Panc1 (cell line): ENCODE data around the gene INF2.

Source experiments
- POLR2AphosphoS5 ChIP-seq: IDR thresholded peaks from 2 replicates; pipeline ENCODE4 v1.6.1; 2012; ENCODE audit warnings: mild to moderate bottlenecking, low read depth, low read length, moderate library complexity
- SIN3A ChIP-seq: IDR thresholded peaks from 2 replicates; pipeline ENCODE4 v1.6.1; 2012; ENCODE audit warnings: low read depth, mild to moderate bottlenecking, low read length, moderate library complexity, borderline replicate concordance; ENCODE audit not compliant: insufficient read depth
- TF ChIP-seq, protein P1 (sequence below): fragments of 450-650 bp; IDR thresholded peaks from 2 replicates; pipeline ENCODE4 v1.5.1; 2017; ENCODE audit warnings: mild to moderate bottlenecking

DNA sequence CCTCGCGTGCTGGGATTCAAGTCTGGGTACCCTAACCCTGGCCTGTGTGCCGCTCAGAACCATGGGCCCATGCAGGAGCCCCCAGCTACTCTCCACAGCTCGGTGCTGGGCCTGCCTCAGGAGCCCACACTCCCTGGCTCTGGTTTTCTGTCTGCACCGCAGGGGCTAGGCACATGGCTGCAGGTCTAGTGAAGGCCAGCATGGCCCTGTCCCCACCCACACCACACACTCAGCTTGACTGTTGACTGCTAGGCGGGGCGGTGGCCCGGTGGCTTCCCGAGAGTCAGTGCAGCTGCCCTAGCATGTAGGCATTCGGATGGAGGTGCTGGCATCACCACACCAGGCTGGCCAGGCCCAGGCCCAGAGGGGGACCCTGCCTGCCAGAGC lies 7.9 kb downstream of the INF2 start:
- TF ChIP-seq, protein P1, sequence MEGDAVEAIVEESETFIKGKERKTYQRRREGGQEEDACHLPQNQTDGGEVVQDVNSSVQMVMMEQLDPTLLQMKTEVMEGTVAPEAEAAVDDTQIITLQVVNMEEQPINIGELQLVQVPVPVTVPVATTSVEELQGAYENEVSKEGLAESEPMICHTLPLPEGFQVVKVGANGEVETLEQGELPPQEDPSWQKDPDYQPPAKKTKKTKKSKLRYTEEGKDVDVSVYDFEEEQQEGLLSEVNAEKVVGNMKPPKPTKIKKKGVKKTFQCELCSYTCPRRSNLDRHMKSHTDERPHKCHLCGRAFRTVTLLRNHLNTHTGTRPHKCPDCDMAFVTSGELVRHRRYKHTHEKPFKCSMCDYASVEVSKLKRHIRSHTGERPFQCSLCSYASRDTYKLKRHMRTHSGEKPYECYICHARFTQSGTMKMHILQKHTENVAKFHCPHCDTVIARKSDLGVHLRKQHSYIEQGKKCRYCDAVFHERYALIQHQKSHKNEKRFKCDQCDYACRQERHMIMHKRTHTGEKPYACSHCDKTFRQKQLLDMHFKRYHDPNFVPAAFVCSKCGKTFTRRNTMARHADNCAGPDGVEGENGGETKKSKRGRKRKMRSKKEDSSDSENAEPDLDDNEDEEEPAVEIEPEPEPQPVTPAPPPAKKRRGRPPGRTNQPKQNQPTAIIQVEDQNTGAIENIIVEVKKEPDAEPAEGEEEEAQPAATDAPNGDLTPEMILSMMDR = no peak
- TF ChIP-seq POLR2AphosphoS5 (no peak), SIN3A (no peak)
